ENCODE data around the gene ERI3. TPM values are rescaled to one million over a fixed set of nuclear protein-coding genes. Genes with fewer than 3 reads are reported as not detected.

The ERI3 gene, protein sequence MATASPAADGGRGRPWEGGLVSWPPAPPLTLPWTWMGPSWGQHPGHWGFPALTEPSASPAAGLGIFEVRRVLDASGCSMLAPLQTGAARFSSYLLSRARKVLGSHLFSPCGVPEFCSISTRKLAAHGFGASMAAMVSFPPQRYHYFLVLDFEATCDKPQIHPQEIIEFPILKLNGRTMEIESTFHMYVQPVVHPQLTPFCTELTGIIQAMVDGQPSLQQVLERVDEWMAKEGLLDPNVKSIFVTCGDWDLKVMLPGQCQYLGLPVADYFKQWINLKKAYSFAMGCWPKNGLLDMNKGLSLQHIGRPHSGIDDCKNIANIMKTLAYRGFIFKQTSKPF
- total RNA-seq (2014; rRNA removed; shearing (Covaris generic)) = 93.3 and 101 TPM in 2 replicates

DNA sequence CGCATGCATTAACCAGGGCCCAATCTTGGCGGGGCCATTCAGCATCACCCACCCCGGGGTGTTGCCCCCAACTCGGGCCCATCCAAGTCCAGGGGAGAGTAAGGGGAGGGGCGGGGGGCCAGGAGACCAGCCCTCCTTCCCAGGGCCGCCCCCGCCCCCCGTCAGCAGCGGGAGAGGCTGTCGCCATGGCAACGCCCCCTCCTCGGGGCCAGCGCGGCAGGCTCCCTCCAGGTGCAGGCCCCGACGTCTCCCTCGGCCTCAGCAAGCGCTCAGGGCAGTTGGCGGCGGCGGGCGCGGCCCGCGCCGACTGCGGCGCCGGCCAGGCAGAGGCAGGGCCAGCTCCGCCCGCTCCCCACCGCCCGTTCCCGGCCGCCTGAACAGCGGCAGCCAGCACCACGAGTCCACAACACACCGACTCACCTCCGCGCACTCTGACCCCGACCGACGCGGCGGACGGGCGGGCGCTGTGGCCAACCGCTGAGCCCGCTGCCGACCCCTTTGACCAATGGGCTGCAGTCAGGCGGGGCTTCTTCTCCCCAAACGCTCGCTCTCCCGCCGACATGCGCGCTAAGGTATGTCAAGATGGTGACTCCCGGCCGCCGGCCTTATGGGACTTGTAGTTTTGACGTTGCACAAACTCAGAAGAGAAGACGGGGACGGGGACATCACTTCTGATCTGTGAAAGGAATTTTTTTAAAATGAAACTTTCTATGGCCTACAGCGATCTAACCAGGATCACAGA lies at the start of gene ERI3:
TSS of gene ERI3 (minus strand) at position 418 of the 742 bp plus-strand sequence. CDS start at position 187, 231 bp downstream.
- DNase-seq (ENCODE audit: low read depth) = peak; percentile 99

DNA sequence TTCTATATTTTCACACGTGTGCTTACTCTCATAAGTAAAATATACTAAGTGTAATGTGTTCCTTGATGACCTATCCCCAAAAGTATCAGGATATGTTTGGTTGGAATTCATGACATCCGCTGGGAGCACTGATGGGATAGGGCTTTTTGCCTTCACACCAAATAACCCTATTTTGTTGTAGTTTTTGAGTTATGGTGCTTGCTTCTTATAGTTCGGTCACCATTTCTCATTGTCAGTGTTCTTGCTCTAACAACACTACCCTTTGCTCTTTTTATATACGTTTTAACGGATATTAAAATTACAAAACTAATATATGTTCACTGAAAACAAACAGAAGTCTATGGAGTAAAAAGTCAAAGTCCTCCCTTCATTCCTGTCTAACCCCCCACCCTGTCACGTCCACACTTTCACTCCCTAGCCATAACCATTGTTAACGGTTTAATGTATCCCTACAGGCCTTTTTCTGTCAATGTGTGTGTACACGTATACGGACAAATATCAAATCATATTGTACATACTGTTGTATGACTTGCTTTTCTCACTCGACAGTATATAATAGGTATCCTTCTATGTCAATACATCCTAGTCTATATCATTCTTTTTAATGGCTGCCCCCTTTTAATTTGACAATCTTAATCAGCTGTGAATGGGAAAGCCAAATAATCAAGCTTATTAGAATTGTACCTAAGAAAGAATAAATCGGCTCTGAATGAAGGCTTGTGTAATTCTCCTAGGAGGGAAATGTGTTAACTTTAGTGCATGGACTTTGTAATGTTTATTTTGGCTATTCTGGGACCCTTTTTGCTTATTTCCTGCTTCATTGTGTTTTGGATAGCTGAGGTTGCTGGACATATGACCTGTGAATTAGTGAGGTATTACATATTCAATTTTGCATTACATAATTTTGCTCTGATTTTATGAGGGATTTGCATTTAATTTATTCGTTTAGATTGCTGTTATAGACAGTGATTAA lies 46.5 kb upstream of the ERI3 start:
- DNase-seq (ENCODE audit: low read depth) = no peak

DNA sequence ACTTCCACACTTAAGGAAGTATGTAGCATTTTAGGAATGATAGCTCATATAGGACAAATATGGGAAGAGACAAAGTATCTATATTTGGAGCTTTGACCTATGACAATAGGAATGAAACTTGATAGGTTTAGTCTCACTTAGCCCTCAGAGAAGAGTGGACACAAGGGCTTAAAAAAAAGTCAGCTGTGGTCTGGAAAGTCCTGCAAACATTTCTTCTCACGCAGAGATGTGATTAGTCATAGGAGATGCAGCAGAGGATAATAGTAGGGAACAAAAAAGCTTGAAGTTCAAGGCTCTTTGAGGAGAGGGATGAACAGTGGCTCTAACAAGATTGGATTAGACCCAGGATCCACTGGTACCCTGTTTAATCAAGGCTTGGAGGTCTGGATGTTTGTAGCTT lies 35.2 kb upstream of the ERI3 start:
- peak; percentile 83 for DNase-seq (ENCODE audit: low read depth)

DNA sequence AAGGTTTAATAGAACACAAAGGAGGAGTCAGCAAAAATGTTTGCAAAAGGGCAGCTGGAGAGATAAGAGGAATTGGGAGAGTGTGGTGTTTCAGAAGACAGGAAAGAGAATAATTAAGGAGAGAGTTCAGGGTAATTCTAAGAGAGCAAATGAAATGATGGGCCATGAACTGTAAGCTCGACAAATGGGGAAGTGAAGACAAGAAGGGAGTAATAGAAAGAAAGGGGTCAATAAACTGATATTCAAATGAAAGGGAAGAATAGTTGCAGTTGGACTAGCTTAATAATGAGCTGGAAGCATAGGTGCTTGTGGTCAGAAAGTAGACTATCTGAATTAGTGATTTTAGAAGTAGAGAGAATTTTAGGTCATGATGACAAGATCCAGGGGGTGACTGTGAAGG lies 34.4 kb upstream of the ERI3 start:
- DNase-seq (ENCODE audit: low read depth) = no peak

DNA sequence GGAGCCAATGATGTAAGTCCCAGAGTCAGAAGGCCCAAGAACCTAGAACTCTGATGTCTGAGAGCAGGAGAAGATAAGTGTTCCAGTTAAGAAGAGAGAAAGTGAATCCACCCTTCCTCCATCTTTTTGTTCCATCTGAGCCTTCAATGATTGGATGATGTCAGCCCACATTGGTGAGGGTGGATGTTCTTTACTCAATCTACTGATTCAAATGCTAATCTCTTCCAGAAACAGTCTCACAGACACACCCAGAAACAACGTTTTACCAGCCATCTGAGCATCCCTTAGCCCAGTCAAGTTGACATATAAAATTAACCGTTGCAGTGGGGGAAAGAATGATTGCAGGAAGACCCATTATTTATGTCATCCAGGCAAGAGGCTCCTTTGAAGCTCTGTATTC lies 33.5 kb upstream of the ERI3 start:
- no peak for DNase-seq (ENCODE audit: low read depth)

DNA sequence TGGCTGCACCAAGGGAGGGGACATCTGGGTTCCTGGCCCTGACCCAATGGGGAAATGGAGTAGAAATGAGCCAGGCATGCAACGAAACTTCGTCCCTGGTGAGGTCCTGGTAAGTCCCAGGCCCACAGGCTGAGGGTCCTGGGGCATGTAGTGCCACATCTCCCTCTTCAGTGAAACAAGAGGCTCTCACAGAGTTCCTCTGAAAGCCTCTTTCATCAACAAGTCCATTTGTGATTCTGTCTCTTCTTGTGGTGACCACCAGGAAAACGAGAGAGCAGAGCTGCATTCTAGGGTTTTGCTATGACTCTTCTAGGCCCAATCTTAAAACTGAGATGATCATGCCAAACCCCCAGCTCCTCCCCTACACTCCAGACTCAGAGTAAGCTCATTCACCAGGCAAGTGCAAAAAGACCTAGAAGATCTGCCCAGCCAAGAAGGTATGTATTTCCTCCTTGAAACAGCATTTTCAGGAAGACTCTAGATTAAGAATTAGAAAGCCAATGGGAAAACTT lies 25.7 kb upstream of the ERI3 start:
- no peak for DNase-seq (ENCODE audit: low read depth)

DNA sequence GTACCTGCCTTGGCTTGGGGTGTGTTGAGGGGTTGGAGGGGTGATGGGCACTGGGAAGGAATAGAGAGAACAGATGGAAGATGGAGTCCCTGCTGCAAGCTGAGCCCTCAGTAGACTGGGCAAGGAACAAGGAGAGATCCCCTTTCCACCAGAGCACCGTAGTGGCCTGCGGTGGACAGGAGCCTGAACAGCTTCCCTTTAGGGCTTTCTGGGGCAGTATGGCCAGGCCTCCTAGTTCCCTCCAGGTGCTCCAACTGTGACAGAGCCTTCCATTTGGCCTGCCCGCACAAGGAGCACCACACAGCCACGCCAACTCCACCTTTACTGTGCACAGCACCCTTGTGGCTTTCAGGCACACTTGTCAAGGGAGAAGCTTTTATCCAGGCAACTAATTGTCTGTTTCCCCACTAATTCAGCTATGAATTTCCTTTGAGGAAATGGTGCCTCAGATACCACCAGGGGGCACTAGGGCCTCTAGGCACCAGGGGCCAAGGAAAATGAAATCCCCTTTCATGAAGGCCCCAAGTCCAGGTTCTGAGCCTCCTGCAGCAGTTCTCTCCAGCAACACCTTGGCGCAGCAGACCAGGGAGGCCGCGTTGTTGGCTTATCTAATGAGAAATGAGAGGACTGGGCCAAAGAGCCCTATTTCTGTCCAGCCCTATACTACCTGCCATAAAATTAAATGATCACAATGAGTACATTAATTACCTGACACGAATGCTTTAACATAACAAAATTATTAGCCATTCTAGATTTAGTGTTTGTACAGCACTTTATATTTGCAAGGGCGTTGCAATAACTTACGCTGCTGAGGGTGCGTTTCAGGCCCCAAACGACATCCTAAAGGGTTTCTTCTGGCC lies 23.1 kb upstream of the ERI3 start:
- DNase-seq (ENCODE audit: low read depth) = peak; percentile 69

DNA sequence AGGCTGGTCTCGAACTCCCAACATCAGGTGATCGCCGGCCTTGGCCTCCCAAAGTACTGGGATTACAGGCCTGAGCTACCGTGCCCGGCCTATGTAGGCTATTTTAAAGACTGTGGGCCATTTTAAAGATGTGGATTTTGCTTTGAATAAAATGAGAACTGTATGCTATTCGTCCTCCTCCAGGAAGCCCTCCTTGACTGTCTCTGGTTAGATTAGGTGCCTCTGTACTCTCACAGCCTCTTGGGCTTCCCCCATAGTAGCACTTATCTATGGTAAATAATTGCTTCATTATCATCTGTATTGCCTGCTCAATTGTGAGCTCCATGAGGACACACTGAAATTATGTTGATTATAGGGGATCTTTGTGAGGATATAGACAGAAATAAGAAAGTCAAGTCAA lies 20.5 kb upstream of the ERI3 start:
- no peak for DNase-seq (ENCODE audit: low read depth)

DNA sequence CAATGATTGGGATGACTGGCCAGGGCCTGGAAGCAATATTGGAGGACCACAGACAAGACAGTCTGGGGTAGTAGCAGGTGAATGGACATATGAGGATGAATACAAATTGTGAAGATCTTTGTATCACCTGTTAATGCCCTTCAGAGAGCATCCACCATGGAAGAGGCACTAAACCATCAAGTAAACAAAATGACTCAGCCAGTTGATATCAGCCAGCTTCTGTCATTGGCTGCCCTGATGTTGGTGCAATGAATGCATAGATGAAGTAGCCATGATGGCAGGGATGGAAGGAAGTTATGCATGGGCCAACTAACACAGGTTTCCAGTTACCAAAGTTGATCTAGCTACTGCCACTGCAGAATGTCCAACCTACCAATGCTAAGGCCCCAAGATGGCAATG lies 16.1 kb upstream of the ERI3 start:
- DNase-seq (ENCODE audit: low read depth) = no peak

DNA sequence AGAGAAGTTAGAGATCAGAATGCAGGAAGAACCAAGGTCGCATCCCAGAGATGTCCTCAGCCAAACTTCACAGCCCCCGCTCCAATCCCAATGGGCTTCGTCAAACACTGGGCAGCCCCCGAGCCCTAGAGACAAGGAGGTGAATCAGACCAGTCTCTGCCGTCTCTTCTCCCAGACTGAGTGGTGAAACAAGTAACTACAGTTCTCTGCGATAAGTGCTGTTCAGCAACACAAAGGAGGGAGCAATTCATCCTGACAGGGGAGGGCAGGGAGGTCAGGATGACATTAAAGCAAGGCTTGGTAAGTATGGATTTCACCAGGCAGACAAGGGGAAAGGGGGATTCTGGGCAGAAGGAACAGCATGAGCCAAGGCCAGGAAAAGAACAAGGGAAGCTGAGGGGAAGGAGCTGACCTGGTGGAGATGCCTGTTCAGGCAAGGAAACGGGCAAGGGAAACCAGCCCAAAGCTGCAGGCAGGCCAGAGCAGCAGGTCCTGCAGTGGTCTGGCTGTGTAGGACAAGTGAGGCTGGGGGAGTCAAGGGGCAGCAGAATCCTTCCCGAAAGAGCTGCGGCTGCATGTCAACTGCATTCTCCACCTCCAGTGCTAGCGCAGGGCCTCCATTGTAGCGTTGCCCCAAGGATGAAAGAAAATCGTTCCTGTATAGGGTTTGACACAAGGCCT lies 13.6 kb upstream of the ERI3 start:
- DNase-seq (ENCODE audit: low read depth) = no peak

DNA sequence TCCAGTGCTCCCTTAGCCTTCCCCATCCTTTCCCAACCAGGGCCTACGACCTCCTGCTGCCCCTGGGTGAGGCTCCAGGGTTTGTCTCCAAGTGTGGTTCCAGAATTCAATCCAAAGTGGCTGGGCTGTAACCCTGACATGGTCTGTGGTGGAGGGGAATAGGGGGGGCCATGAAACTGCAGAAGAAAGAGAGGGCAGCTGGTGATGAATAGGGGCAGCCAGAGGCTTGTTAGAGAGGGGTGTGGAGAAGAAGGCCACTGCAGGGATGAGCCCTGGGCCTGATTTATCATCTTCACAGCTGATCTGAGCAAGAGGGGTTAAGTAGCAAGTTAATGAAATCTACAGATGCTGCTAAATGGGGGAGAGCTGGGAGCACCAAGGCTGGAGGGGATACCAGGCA lies 12.9 kb upstream of the ERI3 start:
- no peak for DNase-seq (ENCODE audit: low read depth)

DNA sequence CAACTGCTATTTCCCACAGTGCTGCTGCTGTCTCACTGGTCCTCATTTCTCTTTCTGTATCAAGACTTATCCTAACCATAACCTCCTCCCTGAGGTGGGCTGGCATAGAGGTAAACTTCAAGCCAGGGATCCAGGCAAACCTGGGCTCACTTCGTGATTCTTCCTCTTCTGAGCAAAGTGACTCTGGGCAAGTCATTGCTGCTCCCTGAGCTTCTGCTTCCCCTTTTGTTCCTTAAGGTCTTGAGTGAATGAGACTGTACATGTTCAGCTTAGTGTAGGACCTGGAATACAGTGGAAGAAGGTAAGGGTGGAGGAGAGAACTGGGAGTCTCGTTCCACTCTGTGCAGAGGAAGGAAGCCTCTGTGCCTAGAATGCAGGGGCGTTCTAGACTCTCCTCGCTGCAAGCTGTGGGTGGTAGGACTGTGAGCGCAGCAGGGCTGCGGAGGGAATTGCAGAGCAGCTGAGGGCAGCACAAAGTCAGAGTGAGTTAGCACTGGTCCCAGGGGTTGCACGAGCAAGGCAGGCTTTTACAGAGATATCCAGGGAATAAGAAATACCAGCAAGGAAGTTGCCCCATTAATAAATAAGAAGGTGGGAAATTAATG lies 11.4 kb upstream of the ERI3 start:
- no peak for DNase-seq (ENCODE audit: low read depth)

DNA sequence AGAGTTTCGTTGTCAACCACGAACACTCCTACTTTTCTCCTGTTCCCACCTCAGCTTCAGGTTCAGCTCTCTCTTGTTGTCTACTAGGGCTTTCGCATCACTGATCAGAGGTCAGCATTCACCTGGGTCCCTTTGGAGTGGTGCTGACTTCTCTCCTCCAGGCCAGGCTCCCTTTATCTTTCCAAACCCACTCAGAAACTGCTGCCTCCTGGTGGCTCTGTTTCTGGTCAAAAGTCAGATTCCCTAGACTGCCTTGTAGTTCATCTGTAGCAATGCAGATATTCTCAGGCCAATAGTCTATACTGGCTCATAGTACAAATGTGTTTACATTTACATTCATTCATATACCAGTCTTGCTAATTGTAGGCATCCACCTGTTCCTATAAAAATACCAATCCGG lies 6.4 kb upstream of the ERI3 start:
- DNase-seq (ENCODE audit: low read depth) = no peak

DNA sequence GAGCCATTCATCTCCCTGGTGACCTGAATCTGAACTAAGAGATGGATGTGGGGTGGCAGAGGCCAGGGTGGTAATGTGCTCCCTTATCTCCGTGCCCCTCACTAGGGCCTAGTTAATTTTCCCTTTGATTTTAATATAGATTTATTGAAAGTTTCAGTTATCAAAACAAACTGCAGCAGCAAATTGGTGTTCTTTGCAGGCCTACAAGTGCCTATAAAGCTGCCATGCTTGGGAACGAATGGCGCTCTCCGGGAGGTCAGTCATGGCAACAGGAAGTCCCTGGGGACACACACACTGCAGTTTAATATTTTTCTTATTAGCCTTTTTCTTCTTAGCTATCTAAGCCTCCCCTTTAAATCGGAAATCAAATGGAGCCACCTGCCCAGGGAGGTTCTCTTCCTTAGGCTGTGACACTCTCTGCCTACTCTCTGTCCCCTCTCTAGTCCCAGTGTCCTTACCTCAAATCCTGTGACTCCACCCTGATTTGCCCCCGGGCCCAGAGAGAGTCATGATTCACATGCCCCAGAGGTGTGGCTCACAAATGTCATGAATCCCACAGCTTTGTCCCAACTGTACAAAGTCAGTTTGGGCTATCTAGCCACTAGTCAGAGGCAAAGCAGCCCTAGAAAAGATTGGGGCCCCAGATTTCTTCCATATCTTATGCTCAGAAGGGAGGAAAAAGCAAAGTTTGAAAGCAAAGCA lies 4.3 kb upstream of the ERI3 start:
- DNase-seq (ENCODE audit: low read depth) = peak; percentile 37

DNA sequence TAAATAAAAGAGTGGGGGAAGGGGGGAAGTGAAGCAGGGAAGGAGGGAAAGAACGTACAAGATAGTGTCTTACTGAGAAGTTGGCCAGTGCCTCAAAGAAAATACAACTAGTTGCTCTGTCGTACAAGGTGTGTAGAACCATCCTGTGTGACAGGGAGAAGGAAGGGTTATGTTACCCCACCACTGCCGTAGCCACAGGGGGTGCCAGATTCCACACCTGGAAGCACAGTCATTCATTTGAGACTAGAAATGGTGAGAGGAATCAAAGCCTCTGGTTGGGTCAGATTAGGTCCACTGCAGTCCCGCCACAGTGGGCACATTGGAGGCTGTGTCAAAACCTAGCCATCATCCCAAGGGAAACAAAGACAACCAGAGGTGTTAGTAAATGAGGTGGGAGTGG lies 2.7 kb upstream of the ERI3 start:
- DNase-seq (ENCODE audit: low read depth) = no peak

DNA sequence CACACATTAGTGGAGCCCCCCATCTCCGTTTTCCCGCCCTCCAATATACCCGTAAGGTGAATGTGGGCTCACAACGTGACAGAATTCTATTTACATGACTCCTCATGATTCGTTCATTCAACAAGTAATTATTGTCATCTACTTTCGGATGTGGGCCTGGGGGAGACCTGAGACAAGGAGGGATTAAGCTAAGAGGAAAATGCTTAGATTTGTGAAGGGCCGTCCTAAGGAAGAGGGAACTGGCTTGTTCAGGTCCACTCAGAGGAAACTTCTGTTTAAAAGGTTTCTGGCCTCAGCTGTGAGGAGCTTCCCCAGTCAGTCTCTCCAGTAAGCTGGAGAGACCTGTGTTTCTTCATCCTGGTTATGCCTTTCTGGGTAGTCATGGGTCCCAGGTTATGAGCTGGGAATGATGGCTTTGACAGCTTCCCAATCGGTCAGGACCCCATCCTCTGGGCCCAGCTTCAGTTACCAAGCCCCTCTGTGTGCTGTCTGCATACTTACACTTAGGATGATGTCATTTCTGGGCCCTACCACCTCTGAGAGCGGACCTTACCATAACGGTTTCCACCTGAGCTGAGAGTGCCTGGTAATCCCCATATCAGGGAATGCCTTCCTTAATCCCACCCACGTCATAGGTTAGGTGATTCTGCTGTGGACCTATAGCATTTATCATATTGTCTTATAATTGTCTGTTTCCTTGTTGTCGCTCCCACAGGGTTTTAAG lies 687 bp upstream of the ERI3 start:
- DNase-seq (ENCODE audit: low read depth) = peak; percentile 8

DNA sequence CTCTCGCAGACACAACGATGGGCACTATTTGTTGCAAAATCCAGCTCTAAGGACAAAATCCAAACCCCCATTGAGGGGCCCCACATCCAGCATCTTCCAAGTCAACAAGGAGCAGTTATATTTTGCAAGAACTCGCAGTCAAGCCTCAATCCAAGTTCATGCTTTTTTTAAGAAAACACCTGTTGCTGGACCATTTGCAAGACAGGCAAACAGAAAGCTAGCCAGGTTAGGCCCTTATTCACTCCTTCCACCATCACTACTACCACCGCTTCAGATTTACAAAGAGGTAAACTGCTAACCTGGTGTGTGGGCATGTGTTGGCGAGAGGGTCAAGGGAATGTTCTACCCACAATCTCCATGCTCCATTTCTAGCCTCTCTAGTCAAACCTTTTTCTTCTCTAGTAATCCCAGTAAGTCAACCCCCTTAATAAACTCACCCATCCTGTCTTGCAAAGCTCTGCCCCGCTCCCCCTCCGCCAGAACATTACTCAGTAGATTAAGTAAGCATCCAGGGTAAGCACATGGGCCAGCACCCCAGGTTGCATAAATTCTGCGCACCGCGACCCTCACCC lies 703 bp downstream of the ERI3 start:
- peak; percentile 21 for DNase-seq (ENCODE audit: low read depth)

DNA sequence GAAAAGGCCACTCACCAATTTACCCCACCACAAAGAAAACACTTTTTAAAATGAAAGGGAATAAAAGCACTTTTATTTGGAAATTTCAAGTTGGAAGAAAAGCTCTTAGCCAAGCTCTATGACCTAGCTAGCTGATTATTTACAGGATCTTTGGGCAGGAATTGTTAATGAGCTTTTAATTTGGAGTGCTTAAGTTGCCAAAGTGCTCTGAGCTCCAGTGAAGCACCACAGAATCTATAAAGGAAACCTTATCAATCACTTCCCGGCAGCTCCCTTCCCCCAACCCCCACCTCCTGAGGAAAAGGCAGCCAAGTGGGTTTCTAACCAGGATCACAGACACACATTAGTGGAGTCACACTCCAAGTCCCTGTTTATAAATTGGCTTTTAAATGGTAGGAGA lies 1.5 kb downstream of the ERI3 start:
- DNase-seq (ENCODE audit: low read depth) = no peak
